ENCODE data around the gene SLC25A21.

DNA sequence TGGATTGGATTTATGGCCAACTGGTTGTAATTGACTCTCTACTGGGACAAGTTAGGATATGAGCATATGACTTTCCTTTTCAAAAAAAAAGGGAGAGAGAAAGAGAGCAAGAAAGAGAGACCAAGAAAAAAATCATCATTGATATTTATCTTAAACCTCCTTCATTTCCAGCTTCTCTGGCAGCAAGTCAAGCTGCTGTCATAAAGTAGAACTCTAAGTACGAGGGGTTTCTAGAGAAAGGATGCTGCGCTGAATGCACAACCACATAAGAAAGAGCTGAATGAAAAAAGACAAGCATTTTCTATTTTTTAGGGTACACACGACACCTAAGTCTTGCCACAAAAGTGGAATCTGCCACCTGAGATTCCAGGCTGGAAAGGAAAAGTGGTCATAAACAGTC lies 182.6 kb downstream of the SLC25A21 start:
- TF ChIP-seq NR2F1 (conservative IDR thresholded peaks at IDR 0.05) (no peak), EZH2 (IDR thresholded peaks at IDR 0.05; ENCODE audit: borderline replicate concordance, control insufficient read depth, low read depth, low read length) (no peak)

All from GM12878 (cell line).